HepG2 (cell line): ENCODE data around the gene GMPPB. TPM values are rescaled to one million over a fixed set of nuclear protein-coding genes. Genes with fewer than 3 reads are reported as not detected.

Experiments
- ATAC-seq: fragments of 200-7000 bp; cut with Tn5 transposase; 3 replicates; pipeline ENCODE4 v1.9.1; 2020; ENCODE audit warnings: mild to moderate bottlenecking, moderate library complexity
- BruUV-seq: library from RNA; stranded (reverse); fragments of 400-500 nt; replicated peaks from 2 replicates; lab custom pipeline; 2021; lab: Mats Ljungman, UMichigan
- CTCF ChIA-PET: fragments of 300-600 bp; formaldehyde crosslinking; extraction: SDS; loops from one replicate; lab custom pipeline; 2021; ENCODE audit warnings: low total read pairs, inconsistent platforms, low intra/inter-chr PET ratio; lab: Yijun Ruan, JAX
- POLR2A ChIA-PET: fragments of 350-600 bp; sonication (Branson Sonifier 250); formaldehyde crosslinking; loops from one replicate; lab custom pipeline; 2020; ENCODE audit warnings: antibody characterized with exemption, inconsistent platforms; lab: Yijun Ruan, JAX
- DNase-seq: peaks from one replicate; pipeline ENCODE4 v3.0.0-alpha.2; 2015; ENCODE audit warnings: low spot score
- FAIRE-seq: peaks from 3 replicates; lab custom pipeline; 2011; peaks lifted over from hg19 to GRCh38; lab: Jason Lieb, UNC
- H2AFZ ChIP-seq: one replicate; pipeline ENCODE4 v1.6.1; 2011; ENCODE audit warnings: low read length, inconsistent platforms
- H3K27ac ChIP-seq: fragments of 300-600 bp; 3 replicates; pipeline ENCODE4 v1.8.0; 2011; ENCODE audit warnings: mixed run types, mild to moderate bottlenecking, mixed read lengths, low read length, inconsistent platforms; ENCODE audit not compliant: insufficient read depth; ENCODE audit errors: extremely low read length
- H3K27me3 ChIP-seq, 2 experiments: fragments of 200-600 bp in 1 of 2; 2 replicates in 1 of 2; 3 replicates in 1 of 2; pipeline versions ENCODE4 v1.6.0 to v1.8.0; 2011; ENCODE audit warnings: low read length in 2 of 2, mild to moderate bottlenecking in 2 of 2, moderate library complexity in 2 of 2, inconsistent platforms in 1 of 2; ENCODE audit not compliant: insufficient read depth in 2 of 2, control insufficient read depth in 1 of 2
- H3K36me3 ChIP-seq, 2 experiments: fragments of 200-600 bp in 1 of 2; replicated peaks in 1 of 2; 2 replicates in 1 of 2; 3 replicates in 1 of 2; pipeline versions ENCODE4 v1.5.1 to v1.8.0; 2011; ENCODE audit warnings: low read length in 2 of 2, inconsistent platforms in 1 of 2; ENCODE audit not compliant: insufficient read depth in 2 of 2, control insufficient read depth in 1 of 2
- H3K4me1 ChIP-seq: 2 replicates; pipeline ENCODE4 v1.5.1; 2012; ENCODE audit warnings: low read length, inconsistent platforms; ENCODE audit not compliant: insufficient read depth
- H3K4me2 ChIP-seq: 2 replicates; pipeline ENCODE4 v1.6.0; 2011; ENCODE audit warnings: low read depth, low read length, inconsistent platforms
- H3K4me3 ChIP-seq, 3 experiments: fragments of 200-600 bp in 1 of 3; sonication (generic), shearing (Covaris generic) in 1 of 3; replicated peaks in 1 of 3; 2 replicates each; pipeline ENCODE4 v1.5.1; 2011 to 2016; ENCODE audit warnings: low read length in 3 of 3, inconsistent platforms in 2 of 3, low read depth in 2 of 3, mild to moderate bottlenecking in 2 of 3, control low read depth in 1 of 3, mixed read lengths in 1 of 3; ENCODE audit not compliant: insufficient read depth in 1 of 3
- H3K79me2 ChIP-seq: one replicate; pipeline ENCODE4 v1.6.1; 2011; ENCODE audit warnings: low read length, inconsistent platforms; ENCODE audit not compliant: insufficient read depth
- H3K9ac ChIP-seq: 2 replicates; pipeline ENCODE4 v1.6.0; 2011; ENCODE audit warnings: mild to moderate bottlenecking, low read depth, low read length, inconsistent platforms; ENCODE audit not compliant: insufficient read depth
- H3K9me3 ChIP-seq: 2 replicates; pipeline ENCODE4 v1.5.1; 2012; ENCODE audit warnings: mild to moderate bottlenecking, low read length
- H4K20me1 ChIP-seq: 2 replicates; pipeline ENCODE4 v1.6.0; 2011; ENCODE audit warnings: inconsistent platforms, mild to moderate bottlenecking, low read length, moderate library complexity; ENCODE audit not compliant: insufficient read depth
- AKAP8 ChIP-seq: sonication (generic); formaldehyde crosslinking; IDR thresholded peaks from 2 replicates; pipeline ENCODE4 v1.5.1; 2020; ENCODE audit warnings: mild to moderate bottlenecking, missing genetic modification reagents
- HNRNPL ChIP-seq: fragments of 200-400 bp; formaldehyde crosslinking; IDR thresholded peaks from 2 replicates; pipeline ENCODE4 v1.6.1; 2017; ENCODE audit warnings: mild to moderate bottlenecking, low read depth, low read length
- NAIF1 ChIP-seq: sonication (generic); formaldehyde crosslinking; IDR thresholded peaks from 2 replicates; pipeline ENCODE4 v1.5.0; 2020; ENCODE audit warnings: mild to moderate bottlenecking, missing genetic modification reagents, borderline replicate concordance
- RAD21 ChIP-seq: fragments of 450-650 bp; formaldehyde crosslinking; IDR thresholded peaks from 2 replicates; pipeline ENCODE4 v1.5.0; 2020; ENCODE audit warnings: mild to moderate bottlenecking
- RBFOX2 ChIP-seq: fragments of 200-400 bp; formaldehyde crosslinking; IDR thresholded peaks from 2 replicates; pipeline ENCODE4 v1.6.1; 2017; ENCODE audit warnings: low read depth, mild to moderate bottlenecking, low read length
- ZBTB38 ChIP-seq: sonication (generic); formaldehyde crosslinking; IDR thresholded peaks from 2 replicates; pipeline ENCODE4 v1.5.1; 2020; ENCODE audit warnings: mild to moderate bottlenecking, missing genetic modification reagents
- WGBS: methylation state at CpG from one replicate; pipeline ENCODE4 v1.1.6; 2017; ENCODE audit warnings: low lambda C conversion rate; 5-methylcytosine and 5-hydroxymethylcytosine counted together
- in situ Hi-C: cut with HindIII; loops from 2 replicates; pipeline ENCODE4 v1.10.0; 2017; ENCODE audit warnings: low pct_unique_long_range_greater_than_20kb; ENCODE audit not compliant: extremely low pct_ligation_motif_present
- intact Hi-C: fragments of 100-400 bp; cut with micrococcal nuclease; formaldehyde crosslinking; loops from one replicate; pipeline ENCODE4 v1.10.0; 2022; ENCODE audit not compliant: unreplicated experiment
- polyA plus RNA-seq, 8 experiments: library from polyadenylated mRNA; depleted of rRNA in 3 of 8; stranded (reverse) in 7 of 8; unstranded in 1 of 8; fragments of >200 nt; fragmentation: Illumina TruSeq in 4 of 8; extraction: Trizol in 4 of 8; gene quantifications; 2 replicates each; pipeline versions ENCODE4 v1.2.1 to v1.2.3, GENCODE V29; 2011 to 2016; ENCODE audit warnings: low read depth in 4 of 8, missing spikeins in 1 of 8, mixed read lengths in 1 of 8; ENCODE audit not compliant: insufficient read depth in 1 of 8
- total RNA-seq, 5 experiments: library from RNA; depleted of rRNA; stranded (reverse); fragments of >200 nt; fragmentation: Illumina TruSeq; extraction: Trizol; gene quantifications; 2 replicates each; pipeline ENCODE4 v1.2.3, GENCODE V29; 2016; ENCODE audit warnings: low read depth in 1 of 5
- TF ChIP-seq, protein P1 (sequence below): sonication (generic); formaldehyde crosslinking; IDR thresholded peaks from 2 replicates; pipeline ENCODE4 v1.4.0; 2020; ENCODE audit warnings: mild to moderate bottlenecking, missing genetic modification reagents

Gene GMPPB
- total and polyA plus RNA-seq, 2 of the 13 experiments (the other 11 are each of a cell fraction or from before 2014, with no cell fraction given), result 6.5 to 23.1 TPM

DNA sequence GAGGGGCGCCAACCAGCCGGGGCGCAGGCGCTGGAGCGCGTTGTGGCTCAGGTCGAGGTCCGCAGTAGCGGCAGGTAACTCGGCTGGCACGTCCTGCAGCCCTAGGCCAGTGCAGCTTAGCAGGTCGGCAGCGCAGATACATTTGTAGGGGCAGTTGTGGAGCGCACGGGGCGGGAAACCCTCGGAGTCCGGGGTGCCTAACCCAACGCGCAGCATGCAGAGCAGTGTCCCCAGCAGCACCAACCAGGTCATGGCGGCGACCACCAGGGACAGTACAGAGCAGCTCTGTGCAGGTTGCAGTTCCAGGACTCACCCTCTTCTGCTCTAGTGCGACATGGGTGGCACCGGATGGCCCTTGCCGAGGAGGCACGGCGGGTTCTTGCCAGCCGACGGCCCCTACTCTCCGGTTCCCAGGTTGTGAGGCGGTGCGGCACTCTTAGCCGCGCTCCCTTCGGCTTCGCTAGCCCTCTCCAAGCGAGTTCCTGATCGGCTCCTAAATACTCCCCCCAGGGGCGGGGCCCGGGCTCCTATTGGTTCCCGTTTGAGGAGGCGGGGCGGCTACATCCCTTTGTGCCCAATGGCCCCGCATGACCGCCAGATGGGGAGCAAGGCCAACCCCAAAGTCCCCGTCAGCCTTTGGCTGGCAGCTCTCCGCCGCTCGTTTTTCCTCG is 4.4 kb downstream of the GMPPB start, which contains the start of gene AMIGO3 (continued):
- TF ChIP-seq AKAP8 (CRISPR knock-in tag) (peak; percentile 51; the same call in 1 of the 2 replicates), RAD21 (peak; percentile 25; the same call in 1 of the 2 replicates), RBFOX2 (peak; percentile 51; the same call in 1 of the 2 replicates), HNRNPL (0 out of 2 replicates have a peak, but pooled peaks have one; percentile 32)
- TF ChIP-seq, protein P1, sequence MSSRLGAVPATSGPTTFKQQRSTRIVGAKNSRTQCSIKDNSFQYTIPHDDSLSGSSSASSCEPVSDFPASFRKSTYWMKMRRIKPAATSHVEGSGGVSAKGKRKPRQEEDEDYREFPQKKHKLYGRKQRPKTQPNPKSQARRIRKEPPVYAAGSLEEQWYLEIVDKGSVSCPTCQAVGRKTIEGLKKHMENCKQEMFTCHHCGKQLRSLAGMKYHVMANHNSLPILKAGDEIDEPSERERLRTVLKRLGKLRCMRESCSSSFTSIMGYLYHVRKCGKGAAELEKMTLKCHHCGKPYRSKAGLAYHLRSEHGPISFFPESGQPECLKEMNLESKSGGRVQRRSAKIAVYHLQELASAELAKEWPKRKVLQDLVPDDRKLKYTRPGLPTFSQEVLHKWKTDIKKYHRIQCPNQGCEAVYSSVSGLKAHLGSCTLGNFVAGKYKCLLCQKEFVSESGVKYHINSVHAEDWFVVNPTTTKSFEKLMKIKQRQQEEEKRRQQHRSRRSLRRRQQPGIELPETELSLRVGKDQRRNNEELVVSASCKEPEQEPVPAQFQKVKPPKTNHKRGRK (CRISPR knock-in tag), result no peak
- TF ChIP-seq, all 625 proteins: peak for 11

DNA sequence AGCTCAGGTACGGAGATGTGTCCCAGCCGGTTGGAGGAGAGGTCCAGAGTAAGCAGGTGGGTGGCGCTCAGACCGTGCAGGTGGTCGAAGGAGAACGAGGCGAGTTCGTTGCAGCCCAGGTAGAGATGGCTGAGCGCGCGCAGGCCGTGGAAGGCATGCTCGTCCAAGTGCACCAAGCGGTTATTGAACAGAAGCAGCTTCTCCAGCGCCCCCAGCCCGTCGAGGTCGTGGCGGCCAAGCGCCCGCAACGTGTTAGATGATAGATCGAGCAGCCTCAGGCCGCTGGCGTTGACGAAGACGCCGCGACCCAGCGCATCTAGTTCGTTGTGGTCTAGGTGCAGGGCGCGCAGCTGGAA is 4.9 kb downstream of the GMPPB start:
- peaks cover 10% of the 10 kb centered on the region for H3K4me1 ChIP-seq
- CTCF ChIA-PET, result no interaction called here
- no peak overlapping the region for H3K4me3 ChIP-seq
- 97% methylated on average over 33 of the region's 33 CpGs for WGBS
- DNase-seq (no peak), ATAC-seq (no peak), FAIRE-seq (no peak)
- TF ChIP-seq ZBTB38 (CRISPR knock-in tag) (peak; percentile 12; the same call in 1 of the 2 replicates), NAIF1 (CRISPR knock-in tag) (no peak)
- peaks cover 19% of the 10 kb centered on the region in 2 experiments; a peak in 4 of 5 replicates for H3K36me3 ChIP-seq
- in situ Hi-C loops, result no loop called here
- intact Hi-C loops, result no loop called here
- H3K9ac ChIP-seq, result no peak overlapping the region
- H3K4me2 ChIP-seq, result no peak overlapping the region
- no peak overlapping the region for H3K27ac ChIP-seq
- POLR2A ChIA-PET, result no interaction called here
- no peaks in the 10 kb centered on the region for H3K9me3 ChIP-seq
- H4K20me1 ChIP-seq, result no peaks in the 10 kb centered on the region
- H3K79me2 ChIP-seq, result peaks cover 13% of the 10 kb centered on the region
- no peak overlapping the region for H2AFZ ChIP-seq
- BruUV-seq, result no TSS peak
- H3K27me3 ChIP-seq, result no peaks in the 10 kb centered on the region
